Lung (tissue), 12 donors: ENCODE measurements around the gene CHAMP1. TPM values are rescaled to one million over a fixed set of nuclear protein-coding genes. Genes with fewer than 3 reads are reported as not detected.

Experiments used
- ATAC-seq: fragments of 200-7000 bp; cut with Tn5 transposase; one replicate; pipeline ENCODE4 v1.9.1; 2020; ENCODE audit warnings: moderate number of reproducible peaks; ENCODE audit not compliant: insufficient read depth, low FRiP score
- DNase-seq, 3 donors: peaks; one replicate each; pipeline ENCODE4 v3.0.0-alpha.2; 2013 to 2017
- H3K27ac ChIP-seq, 2 donors: one replicate each; pipeline ENCODE4 v1.5.1; 2013; ENCODE audit warnings: mild to moderate bottlenecking in 2 of 2, moderate library complexity in 2 of 2, control low read depth in 1 of 2, inconsistent platforms in 1 of 2, low read depth in 1 of 2, low read length in 1 of 2
- H3K27me3 ChIP-seq, 3 donors: one replicate each; pipeline ENCODE4 v1.5.1; 2013; ENCODE audit warnings: low read length in 2 of 3; ENCODE audit not compliant: control insufficient read depth in 3 of 3, insufficient read depth in 3 of 3
- H3K36me3 ChIP-seq, 4 donors: one replicate each; pipeline ENCODE4 v1.5.1; 2013; ENCODE audit warnings: low read length in 4 of 4, mild to moderate bottlenecking in 1 of 4, moderate library complexity in 1 of 4; ENCODE audit not compliant: control insufficient read depth in 4 of 4, insufficient read depth in 4 of 4
- H3K4me1 ChIP-seq, 5 donors: one replicate each; pipeline ENCODE4 v1.5.1; 2013; ENCODE audit warnings: low read length in 5 of 5, mild to moderate bottlenecking in 2 of 5, moderate library complexity in 1 of 5; ENCODE audit not compliant: control insufficient read depth in 5 of 5, insufficient read depth in 5 of 5
- H3K4me3 ChIP-seq: one replicate; pipeline ENCODE4 v1.5.1; 2013; ENCODE audit warnings: mild to moderate bottlenecking, control low read depth, moderate library complexity
- H3K9ac ChIP-seq, 2 donors: one replicate each; pipeline ENCODE4 v1.5.1; 2013; ENCODE audit warnings: low read length in 2 of 2, control low read depth in 1 of 2; ENCODE audit not compliant: insufficient read depth in 1 of 2
- H3K9me3 ChIP-seq, 4 donors: one replicate each; pipeline ENCODE4 v1.5.1; 2013; ENCODE audit warnings: low read length in 3 of 4, mild to moderate bottlenecking in 1 of 4, moderate library complexity in 1 of 4; ENCODE audit not compliant: control insufficient read depth in 4 of 4, insufficient read depth in 3 of 4
- CTCF ChIP-seq: IDR thresholded peaks from 2 replicates; pipeline ENCODE4 v1.5.1; 2012; ENCODE audit warnings: mild to moderate bottlenecking; ENCODE audit errors: control extremely low read depth, extremely low read depth
- WGBS, 2 donors: extraction: QIAGEN DNeasy Blood & Tissue Kit; methylation state at CpG; one replicate each; pipeline ENCODE4 v1.1.7; 2013; 5-methylcytosine and 5-hydroxymethylcytosine counted together
- polyA plus RNA-seq, 2 donors: library from polyadenylated mRNA; stranded (reverse); fragments of 200-250 nt; gene quantifications; one replicate each; pipeline ENCODE4 v1.2.1, GENCODE V29; 2013
- total RNA-seq, 2 donors: library from RNA; depleted of rRNA in 1 of 2; stranded (reverse); fragments of >200 nt in 1 of 2; gene quantifications; one replicate each; pipeline ENCODE4 v1.2.1, GENCODE V29; 2014 to 2021
- donor health status: control.
- donor health status: control.
- donor health status: Bipolar disorder and iron deficiency.
- donor health status: healthy.
- donor health status: DM: yes; HTN: yes; CAD: no.

Gene CHAMP1
- total and polyA plus RNA-seq, 4 donors: 7.0 to 17.7 (median 9.7) TPM

GRCh38 chr13:114288157-114288591 is 26.1 kb upstream of the CHAMP1 start:
- DNase-seq: no peak
- H3K4me1 ChIP-seq: peaks cover 0 to 5% (median 0%) of the 10 kb centered on the region in 5 donors
- no peak for TF ChIP-seq CTCF
- no peaks in the 10 kb centered on the region for H3K9me3 ChIP-seq
- H3K27ac ChIP-seq: no peak overlapping the region
- WGBS, 2 donors: 82 to 92% methylated on average over 8 of the region's 8 CpGs
- H3K4me3 ChIP-seq: no peak overlapping the region
- no peak for ATAC-seq
- H3K9ac ChIP-seq: no peak overlapping the region
- H3K36me3 ChIP-seq: peaks cover 3 to 35% (median 27%) of the 10 kb centered on the region in 4 donors
- H3K27me3 ChIP-seq: no peaks in the 10 kb centered on the region

GRCh38 chr13:114296448-114296847 is 17.9 kb upstream of the CHAMP1 start:
- no peak for TF ChIP-seq CTCF
- WGBS, 2 donors: 94 to 95% methylated on average over 10 of the region's 10 CpGs
- H3K4me3 ChIP-seq: no peak overlapping the region
- ATAC-seq (no peak), DNase-seq (no peak)
- no peaks in the 10 kb centered on the region for H3K27me3 ChIP-seq
- H3K9ac ChIP-seq: no peak overlapping the region
- H3K4me1 ChIP-seq: no peaks in the 10 kb centered on the region
- no peaks in the 10 kb centered on the region for H3K9me3 ChIP-seq
- H3K27ac ChIP-seq: no peak overlapping the region
- H3K36me3 ChIP-seq: peaks cover 0 to 38% (median 27%) of the 10 kb centered on the region in 4 donors

GRCh38 chr13:114296902-114297301 is 17.4 kb upstream of the CHAMP1 start:
- H3K9ac ChIP-seq: no peak overlapping the region
- H3K4me3 ChIP-seq: no peak overlapping the region
- TF ChIP-seq CTCF: no peak
- H3K27me3 ChIP-seq: no peaks in the 10 kb centered on the region
- H3K4me1 ChIP-seq: no peaks in the 10 kb centered on the region
- H3K9me3 ChIP-seq: no peaks in the 10 kb centered on the region
- H3K27ac ChIP-seq: no peak overlapping the region
- ATAC-seq: no peak
- DNase-seq: no peak
- H3K36me3 ChIP-seq: peaks cover 0 to 39% (median 28%) of the 10 kb centered on the region in 4 donors
- WGBS, 2 donors: 93 to 96% methylated on average over 5 of the region's 5 CpGs

- ATAC-seq (no peak), DNase-seq (no peak)
- Histone ChIP-seq H3K9me3 (no peaks in the 10 kb centered on the region), H3K27ac (no peak overlapping the region), H3K4me3 (no peak overlapping the region), H3K27me3 (no peaks in the 10 kb centered on the region), H3K9ac (no peak overlapping the region), H3K4me1 (no peaks in the 10 kb centered on the region), H3K36me3 (peaks cover 4 to 43% (median 35%) of the 10 kb centered on the region in 4 donors)
- WGBS, 2 donors: 88 to 90% methylated on average over 12 of the region's 12 CpGs
- TF ChIP-seq CTCF: no peak
These were observed 15.4 kb upstream of the CHAMP1 start for GRCh38 chr13:114298866-114299265.
